Measurements from ENCODE around the gene HMBS.

GRCh38 chr11:119101759-119102423, 17.2 kb downstream of the HMBS start, which contains the start of gene DPAGT1:
- TF ChIP-seq CTCF (IDR thresholded peaks at IDR 0.05): no peak
- TF ChIP-seq POLR2A (IDR thresholded peaks at IDR 0.05): no peak

Measured in heart left ventricle (tissue), 13 donors.